Cardiac muscle cell (in vitro differentiated cells and primary cell): ENCODE results near the gene PPP3CA. TPM values are rescaled to one million over a fixed set of nuclear protein-coding genes. Genes with fewer than 3 reads are reported as not detected.

Source experiments
- DNase-seq, 2 donors: peaks; one replicate each; pipeline versions ENCODE4 v3.0.0 to v3.0.0-alpha.2; 2010 to 2017; ENCODE audit warnings: low read depth in 1 of 2, low spot score in 1 of 2
- H3K27ac ChIP-seq: fragments of 200-600 bp; sonication (generic); 2 replicates; pipeline ENCODE4 v1.5.1; 2016
- H3K27me3 ChIP-seq: fragments of 200-600 bp; sonication (generic); 2 replicates; pipeline ENCODE4 v1.6.0; 2016; ENCODE audit warnings: control low read depth
- H3K36me3 ChIP-seq: fragments of 200-600 bp; sonication (generic); 2 replicates; pipeline ENCODE4 v1.5.1; 2016; ENCODE audit warnings: control low read depth
- H3K4me1 ChIP-seq: fragments of 200-600 bp; sonication (generic); 2 replicates; pipeline ENCODE4 v1.8.1; 2017; ENCODE audit warnings: low read depth, mild to moderate bottlenecking, mixed run types
- H3K4me3 ChIP-seq: fragments of 200-600 bp; sonication (generic); 2 replicates; pipeline ENCODE4 v1.5.1; 2016; ENCODE audit warnings: mild to moderate bottlenecking
- H3K9me3 ChIP-seq: fragments of 200-600 bp; sonication (generic); 2 replicates; pipeline ENCODE4 v1.5.1; 2017; ENCODE audit warnings: low read depth, mild to moderate bottlenecking, control low read depth
- polyA plus RNA-seq: library from polyadenylated mRNA; unstranded; fragments of >200 nt; fragmentation: Nextera tagmentation; extraction: Ambion mirVana; gene quantifications from 2 replicates; pipeline ENCODE4 v1.2.1, GENCODE V29; 2016
- total RNA-seq: library from RNA; depleted of rRNA; stranded (reverse); fragments of >200 nt; gene quantifications from 2 replicates; pipeline ENCODE4 v1.2.3, GENCODE V29; 2016
- TF ChIP-seq, protein P1 (sequence below): IDR thresholded peaks from 2 replicates; pipeline ENCODE4 v1.5.1; 2012; ENCODE audit warnings: low read depth, mild to moderate bottlenecking, low read length

The PPP3CA gene
- total and polyA plus RNA-seq, 2 experiments from 2014 or later = 8.2 to 21.3 TPM

DNA sequence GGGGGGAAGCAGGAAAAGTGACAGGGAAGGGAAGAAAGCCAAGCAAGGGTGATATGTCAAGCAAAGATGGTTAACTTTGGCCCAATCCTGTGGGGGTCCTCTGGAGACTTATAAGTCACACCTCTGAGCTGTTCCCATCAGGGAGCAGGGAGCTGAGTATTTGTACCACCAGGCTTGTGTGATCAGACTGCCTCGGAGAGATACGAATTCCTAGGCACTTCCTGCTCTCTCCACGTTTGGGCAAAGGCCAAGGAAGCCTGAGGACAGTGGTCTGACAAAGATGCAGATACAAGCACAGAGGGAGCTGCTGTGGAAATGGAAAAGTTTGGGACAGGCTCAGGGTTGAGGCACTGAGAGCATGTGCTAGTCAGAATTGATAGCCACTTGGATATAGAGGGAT lies 10.4 kb upstream of the PPP3CA start:
- Histone ChIP-seq H3K27me3 (no peaks in the 10 kb centered on the region), H3K4me1 (no peaks in the 10 kb centered on the region), H3K36me3 (no peaks in the 10 kb centered on the region), H3K9me3 (no peaks in the 10 kb centered on the region), H3K27ac (no peak overlapping the region), H3K4me3 (no peak overlapping the region)
- DNase-seq = peak in 1 of 2 donors; percentile 61
- TF ChIP-seq, protein P1, sequence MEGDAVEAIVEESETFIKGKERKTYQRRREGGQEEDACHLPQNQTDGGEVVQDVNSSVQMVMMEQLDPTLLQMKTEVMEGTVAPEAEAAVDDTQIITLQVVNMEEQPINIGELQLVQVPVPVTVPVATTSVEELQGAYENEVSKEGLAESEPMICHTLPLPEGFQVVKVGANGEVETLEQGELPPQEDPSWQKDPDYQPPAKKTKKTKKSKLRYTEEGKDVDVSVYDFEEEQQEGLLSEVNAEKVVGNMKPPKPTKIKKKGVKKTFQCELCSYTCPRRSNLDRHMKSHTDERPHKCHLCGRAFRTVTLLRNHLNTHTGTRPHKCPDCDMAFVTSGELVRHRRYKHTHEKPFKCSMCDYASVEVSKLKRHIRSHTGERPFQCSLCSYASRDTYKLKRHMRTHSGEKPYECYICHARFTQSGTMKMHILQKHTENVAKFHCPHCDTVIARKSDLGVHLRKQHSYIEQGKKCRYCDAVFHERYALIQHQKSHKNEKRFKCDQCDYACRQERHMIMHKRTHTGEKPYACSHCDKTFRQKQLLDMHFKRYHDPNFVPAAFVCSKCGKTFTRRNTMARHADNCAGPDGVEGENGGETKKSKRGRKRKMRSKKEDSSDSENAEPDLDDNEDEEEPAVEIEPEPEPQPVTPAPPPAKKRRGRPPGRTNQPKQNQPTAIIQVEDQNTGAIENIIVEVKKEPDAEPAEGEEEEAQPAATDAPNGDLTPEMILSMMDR = no peak

DNA sequence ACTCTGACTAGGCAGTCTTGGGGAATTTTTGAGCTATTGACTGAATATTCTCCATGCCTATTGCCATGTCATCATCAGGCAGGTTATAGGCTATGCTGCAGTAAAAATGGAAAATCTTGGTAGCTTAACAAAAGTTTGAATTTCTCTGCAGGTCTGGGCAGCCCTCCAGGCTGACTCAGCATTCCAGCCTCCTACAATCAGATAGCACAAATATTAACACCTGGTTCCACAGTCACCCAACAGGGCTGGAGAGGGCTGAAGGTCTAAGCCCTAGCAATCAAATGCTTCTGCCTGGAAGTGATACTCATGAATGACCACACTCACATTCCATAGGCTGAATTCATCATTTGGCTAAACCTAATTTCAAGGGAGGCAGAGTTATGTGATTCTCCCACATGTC lies 9.6 kb upstream of the PPP3CA start:
- Histone ChIP-seq H3K4me3 (no peak overlapping the region), H3K9me3 (no peaks in the 10 kb centered on the region), H3K36me3 (no peaks in the 10 kb centered on the region), H3K27ac (no peak overlapping the region), H3K27me3 (no peaks in the 10 kb centered on the region), H3K4me1 (no peaks in the 10 kb centered on the region)
- peak in 1 of 2 donors; percentile 87 for DNase-seq
- TF ChIP-seq, protein P1 = no peak

DNA sequence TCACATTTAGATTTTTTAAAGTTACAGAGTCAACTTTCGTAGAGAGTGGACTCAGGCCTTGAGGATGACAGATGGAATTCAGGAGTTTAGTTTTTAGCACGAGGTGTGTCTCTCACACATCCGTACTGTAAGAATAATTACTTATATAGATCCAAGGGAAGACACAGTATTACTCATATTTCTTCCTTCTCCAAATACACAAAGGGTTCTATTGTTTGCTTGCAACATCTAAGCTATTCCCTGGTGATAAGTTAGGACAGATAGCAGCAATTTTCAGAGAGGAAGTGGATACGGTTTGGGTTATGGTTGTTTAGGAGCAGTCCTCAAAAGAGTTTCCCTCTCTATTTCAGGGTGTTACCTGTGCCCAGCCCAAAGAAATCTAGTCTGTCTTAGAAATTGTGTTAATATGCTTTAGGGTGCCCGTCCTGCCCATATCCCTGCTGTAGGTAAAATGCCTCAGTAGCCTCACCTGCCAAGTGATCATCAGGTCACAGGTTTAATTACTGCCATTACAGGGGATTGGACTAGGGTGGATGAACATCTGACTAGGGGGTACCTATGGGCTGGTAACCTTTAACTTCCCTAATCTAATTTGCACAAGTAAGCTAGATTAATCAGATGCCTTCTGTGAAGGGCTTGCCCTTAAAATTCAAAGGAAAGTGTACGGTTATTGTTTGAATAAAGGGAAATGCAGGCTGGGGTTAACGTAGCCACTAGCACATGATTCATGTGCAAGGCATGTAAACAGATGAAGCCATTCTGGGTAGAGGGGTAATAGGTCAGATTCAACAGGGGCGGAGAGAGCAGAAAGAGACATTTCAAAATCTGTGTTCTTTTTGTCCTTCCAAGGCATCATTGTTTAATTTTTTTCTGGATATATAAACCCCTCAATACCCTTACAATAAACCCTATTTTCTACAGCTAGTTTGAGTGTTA lies 8.7 kb upstream of the PPP3CA start:
- Histone ChIP-seq H3K4me3 (no peak overlapping the region), H3K36me3 (no peaks in the 10 kb centered on the region), H3K9me3 (no peaks in the 10 kb centered on the region), H3K27me3 (no peaks in the 10 kb centered on the region), H3K27ac (no peak overlapping the region), H3K4me1 (no peaks in the 10 kb centered on the region)
- TF ChIP-seq, protein P1 = no peak
- DNase-seq = peak in 1 of 2 donors; percentile 90

DNA sequence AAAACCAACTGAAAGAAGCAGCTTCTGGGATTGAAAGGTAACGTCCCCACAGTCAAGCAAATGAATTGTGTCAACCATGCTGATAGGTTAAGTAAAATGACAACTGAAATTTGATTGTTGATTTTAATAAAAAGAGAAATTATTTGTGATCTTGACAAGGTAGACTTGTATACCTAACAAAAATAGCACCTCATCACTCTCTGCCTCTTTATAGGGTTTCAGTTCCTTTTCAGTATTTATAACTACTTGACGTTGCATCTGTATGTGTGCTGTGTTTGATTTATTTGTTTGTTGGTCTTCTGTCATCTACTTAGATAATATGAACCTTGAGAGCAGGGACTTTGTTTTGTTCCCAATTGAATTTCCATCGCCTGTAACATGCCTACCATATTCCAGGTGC lies 7.9 kb upstream of the PPP3CA start:
- TF ChIP-seq, protein P1 = no peak
- H3K27me3 ChIP-seq = no peaks in the 10 kb centered on the region
- no peak overlapping the region for H3K4me3 ChIP-seq

DNA sequence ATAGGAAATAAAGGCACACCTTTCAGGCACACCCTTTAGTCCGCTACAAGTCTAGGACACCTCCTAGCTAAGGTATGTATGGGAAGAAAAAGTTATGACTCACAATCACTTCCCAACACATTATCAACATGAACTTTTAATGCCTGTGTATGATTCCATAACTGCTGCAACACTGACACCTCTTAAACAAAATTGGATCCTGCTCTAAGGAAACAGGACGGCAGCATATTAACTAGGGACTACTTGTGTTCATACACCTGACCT lies 2.4 kb upstream of the PPP3CA start:
- Histone ChIP-seq H3K4me3 (no peak overlapping the region), H3K27me3 (no peaks in the 10 kb centered on the region), H3K27ac (no peak overlapping the region), H3K4me1 (no peaks in the 10 kb centered on the region), H3K9me3 (no peaks in the 10 kb centered on the region), H3K36me3 (no peaks in the 10 kb centered on the region)
- TF ChIP-seq, protein P1 = no peak
- no peak for DNase-seq

More for the DNA sequence above, 7.9 kb upstream of the PPP3CA start:
- no peaks in the 10 kb centered on the region for H3K9me3 ChIP-seq
- no peaks in the 10 kb centered on the region for H3K4me1 ChIP-seq
- H3K27ac ChIP-seq = no peak overlapping the region
- no peak for DNase-seq
- no peaks in the 10 kb centered on the region for H3K36me3 ChIP-seq
